ENCODE results near the gene MYBBP1A.
A peak's percentile ranks its signal among the peaks of the same experiment; 100 is the strongest.
"Not testable (repeated sequence)": the region's sequence is repeated elsewhere in the genome, so short reads cannot be mapped to it uniquely, and the experiment has no call there.

The MYBBP1A gene

GRCh38 chr17:4554997-4555799, at the start of gene MYBBP1A:
MYBBP1A (minus strand) TSS chr17:4555384; CDS start chr17:4555324, 60 bp downstream.
- DNase-seq, result peak; percentile 34 to 95 (median 90)

- DNase-seq, result not testable (repeated sequence)
Measured at GRCh38 chr17:4604736-4605135, 49.6 kb upstream of the MYBBP1A start.

- peak in 2 of 14 donors; percentile 5 to 87 for DNase-seq
Measured at GRCh38 chr17:4604111-4604644, 49.0 kb upstream of the MYBBP1A start.

- DNase-seq, result peak in 1 of 14 donors; percentile 33
Measured at GRCh38 chr17:4602041-4602440, 46.9 kb upstream of the MYBBP1A start.

- DNase-seq, result no peak
Measured at GRCh38 chr17:4601326-4601725, 46.1 kb upstream of the MYBBP1A start.

- no peak for DNase-seq
Measured at GRCh38 chr17:4600563-4600962, 45.4 kb upstream of the MYBBP1A start.

- no peak for DNase-seq
Measured at GRCh38 chr17:4599505-4600281, 44.5 kb upstream of the MYBBP1A start.

- DNase-seq, result no peak
Measured at GRCh38 chr17:4598776-4599504, 43.8 kb upstream of the MYBBP1A start.

- no peak for DNase-seq
Measured at GRCh38 chr17:4597975-4598374, 42.8 kb upstream of the MYBBP1A start.

- no peak for DNase-seq
Measured at GRCh38 chr17:4596636-4597380, 41.6 kb upstream of the MYBBP1A start.

GRCh38 chr17:4595685-4596342, 40.6 kb upstream of the MYBBP1A start:
- DNase-seq, result not testable (repeated sequence)

GRCh38 chr17:4594931-4595684, 39.9 kb upstream of the MYBBP1A start:
- peak in 2 of 14 donors; percentile 7 to 24 for DNase-seq

GRCh38 chr17:4594406-4594805, 39.2 kb upstream of the MYBBP1A start:
- no peak for DNase-seq

- DNase-seq, result no peak
Measured at GRCh38 chr17:4593021-4593421, 37.8 kb upstream of the MYBBP1A start.

GRCh38 chr17:4592240-4593005, 37.2 kb upstream of the MYBBP1A start:
- no peak for DNase-seq

GRCh38 chr17:4591529-4591928, 36.3 kb upstream of the MYBBP1A start:
- DNase-seq, result no peak

GRCh38 chr17:4590981-4591453, 35.8 kb upstream of the MYBBP1A start:
- DNase-seq, result no peak

GRCh38 chr17:4590042-4590441, 34.9 kb upstream of the MYBBP1A start:
- DNase-seq, result not testable (repeated sequence)

GRCh38 chr17:4588898-4589625, 33.9 kb upstream of the MYBBP1A start:
- DNase-seq, result no peak
